Calu3 (cell line): ENCODE results near the gene DAP3. TPM values are rescaled to one million over a fixed set of nuclear protein-coding genes. Genes with fewer than 3 reads are reported as not detected.
"Not testable (repeated sequence)": the region's sequence is repeated elsewhere in the genome, so short reads cannot be mapped to it uniquely, and the experiment has no call there.

Experiments used
- BruUV-seq: library from RNA; stranded (reverse); fragments of 400-500 nt; replicated peaks from 2 replicates; lab custom pipeline; 2021; lab: Mats Ljungman, UMichigan
- CTCF ChIA-PET: fragments of 300-600 bp; sonication (Branson Sonifier 250); formaldehyde crosslinking; loops from one replicate; lab custom pipeline; 2022; ENCODE audit warnings: antibody characterized with exemption; lab: Charles Lee
- DNase-seq: peaks from one replicate; pipeline ENCODE4 v3.0.0; 2022
- H3K27ac Mint-ChIP-seq: one replicate; pipeline ENCODE4 v1.8.0; 2022; ENCODE audit warnings: mixed read lengths; ENCODE audit not compliant: unreplicated experiment
- H3K27me3 Mint-ChIP-seq: one replicate; pipeline ENCODE4 v1.8.0; 2022; ENCODE audit warnings: mixed read lengths; ENCODE audit not compliant: unreplicated experiment
- H3K36me3 Mint-ChIP-seq: one replicate; pipeline ENCODE4 v1.8.0; 2022; ENCODE audit warnings: mild to moderate bottlenecking, moderate library complexity, mixed read lengths; ENCODE audit not compliant: insufficient read depth, unreplicated experiment
- H3K4me1 Mint-ChIP-seq: one replicate; pipeline ENCODE4 v1.8.0; 2022; ENCODE audit warnings: mild to moderate bottlenecking, low read depth, mixed read lengths; ENCODE audit not compliant: unreplicated experiment
- H3K4me3 Mint-ChIP-seq: one replicate; pipeline ENCODE4 v1.8.0; 2022; ENCODE audit warnings: mild to moderate bottlenecking, low read depth, moderate library complexity, mixed read lengths; ENCODE audit not compliant: unreplicated experiment
- H3K9me3 Mint-ChIP-seq: one replicate; pipeline ENCODE4 v1.8.0; 2022; ENCODE audit warnings: low read depth, mixed read lengths; ENCODE audit not compliant: unreplicated experiment
- CTCF ChIP-seq: fragments of 200-600 bp; IDR thresholded peaks from one replicate; pipeline ENCODE4 v1.8.0; 2022; ENCODE audit warnings: antibody characterized with exemption; ENCODE audit not compliant: unreplicated experiment
- intact Hi-C: fragments of 100-400 bp; cut with micrococcal nuclease; formaldehyde crosslinking; loops from one replicate; pipeline ENCODE4 v1.10.0; 2022; ENCODE audit not compliant: unreplicated experiment
- total RNA-seq: library from RNA; stranded (reverse); gene quantifications from 2 replicates; pipeline ENCODE4 v1.2.3, GENCODE V29; 2022

Gene DAP3
- total RNA-seq, 1 experiment from 2014 or later: 199 TPM

- H3K36me3 Mint-ChIP-seq: peaks cover 86% of the 10 kb centered on the region
- H3K4me3 Mint-ChIP-seq: no peak overlapping the region
These were observed 19.4 kb upstream of the DAP3 start for GRCh38 chr1:155669233-155670162.

GRCh38 chr1:155671750-155672149 lies 17.1 kb upstream of the DAP3 start:
- Mint-ChIP-seq H3K9me3 (no peaks in the 10 kb centered on the region), H3K4me3 (no peak overlapping the region), H3K36me3 (peaks cover 88% of the 10 kb centered on the region), H3K27ac (no peak overlapping the region), H3K27me3 (no peaks in the 10 kb centered on the region), H3K4me1 (no peaks in the 10 kb centered on the region)
- intact Hi-C loops: no loop called here
- no peak for DNase-seq
- no peak for TF ChIP-seq CTCF
- CTCF ChIA-PET: no interaction called here
- no TSS peak for BruUV-seq

More at GRCh38 chr1:155669233-155670162, 19.4 kb upstream of the DAP3 start:
- Mint-ChIP-seq H3K27me3 (no peaks in the 10 kb centered on the region), H3K27ac (no peak overlapping the region), H3K4me1 (no peaks in the 10 kb centered on the region), H3K9me3 (no peaks in the 10 kb centered on the region)
- DNase-seq: no peak
- no peak for TF ChIP-seq CTCF
- BruUV-seq: no TSS peak
- intact Hi-C loops: no loop called here
- CTCF ChIA-PET: no interaction called here

GRCh38 chr1:155673003-155673402 lies 15.9 kb upstream of the DAP3 start:
- DNase-seq: no peak
- no peaks in the 10 kb centered on the region for H3K9me3 Mint-ChIP-seq
- BruUV-seq: no TSS peak
- H3K36me3 Mint-ChIP-seq: peaks cover 86% of the 10 kb centered on the region
- no peak overlapping the region for H3K4me3 Mint-ChIP-seq
- no peaks in the 10 kb centered on the region for H3K4me1 Mint-ChIP-seq
- intact Hi-C loops: no loop called here
- H3K27me3 Mint-ChIP-seq: no peaks in the 10 kb centered on the region
- TF ChIP-seq CTCF: no peak
- no peak overlapping the region for H3K27ac Mint-ChIP-seq
- CTCF ChIA-PET: no interaction called here

GRCh38 chr1:155678027-155678426 lies 10.9 kb upstream of the DAP3 start:
- CTCF ChIA-PET: no interaction called here
- H3K4me3 Mint-ChIP-seq: no peak overlapping the region
- no peak overlapping the region for H3K27ac Mint-ChIP-seq
- TF ChIP-seq CTCF: no peak
- no peaks in the 10 kb centered on the region for H3K9me3 Mint-ChIP-seq
- H3K27me3 Mint-ChIP-seq: no peaks in the 10 kb centered on the region
- peaks cover 64% of the 10 kb centered on the region for H3K36me3 Mint-ChIP-seq
- BruUV-seq: no TSS peak
- intact Hi-C loops: no loop called here
- DNase-seq: no peak
- no peaks in the 10 kb centered on the region for H3K4me1 Mint-ChIP-seq

GRCh38 chr1:155678992-155679391 lies 9.9 kb upstream of the DAP3 start:
- H3K27ac Mint-ChIP-seq, DNase-seq, H3K27me3 Mint-ChIP-seq, BruUV-seq, H3K4me3 Mint-ChIP-seq, H3K4me1 Mint-ChIP-seq, intact Hi-C loops, H3K9me3 Mint-ChIP-seq, CTCF ChIA-PET: not testable (repeated sequence)
- peaks cover 58% of the 10 kb centered on the region for H3K36me3 Mint-ChIP-seq
